GM18951 (cell line): ENCODE results near the gene RIBC2.
"Not testable (repeated sequence)": the region's sequence is repeated elsewhere in the genome, so short reads cannot be mapped to it uniquely, and the experiment has no call there.

ENCODE experiments used
- POLR2A ChIP-seq: IDR thresholded peaks from 4 replicates; pipeline ENCODE4 v1.6.1; 2011; ENCODE audit warnings: mild to moderate bottlenecking; ENCODE audit not compliant: insufficient read length, insufficient read depth; ENCODE audit errors: extremely low read depth
- in situ Hi-C: fragments of 300-500 bp; cut with MboI; formaldehyde crosslinking; loops from one replicate; pipeline ENCODE4 v1.12.0; 2022; ENCODE audit warnings: low sequenced_read_pairs, mixed read lengths, inconsistent platforms; ENCODE audit not compliant: unreplicated experiment

Gene RIBC2

GRCh38 chr22:45446216-45446615 is 32.7 kb downstream of the RIBC2 start:
- no peak for TF ChIP-seq POLR2A
- in situ Hi-C loops, result no loop called here

GRCh38 chr22:45447596-45447995 is 34.1 kb downstream of the RIBC2 start:
- in situ Hi-C loops, result not testable (repeated sequence)

GRCh38 chr22:45448431-45448830 is 34.9 kb downstream of the RIBC2 start:
- TF ChIP-seq POLR2A, result no peak
- in situ Hi-C loops, result no loop called here

- in situ Hi-C loops, result not testable (repeated sequence)
Observed at GRCh38 chr22:45449442-45449841, 35.9 kb downstream of the RIBC2 start.

- in situ Hi-C loops, result no loop called here
- TF ChIP-seq POLR2A, result no peak
Observed at GRCh38 chr22:45450101-45450785, 36.8 kb downstream of the RIBC2 start.

- TF ChIP-seq POLR2A, result no peak
- in situ Hi-C loops, result no loop called here
Observed at GRCh38 chr22:45450921-45451651, 37.6 kb downstream of the RIBC2 start.

GRCh38 chr22:45451972-45452371 is 38.5 kb downstream of the RIBC2 start:
- TF ChIP-seq POLR2A, result no peak
- in situ Hi-C loops, result no loop called here

GRCh38 chr22:45452565-45453379 is 39.3 kb downstream of the RIBC2 start:
- no peak for TF ChIP-seq POLR2A
- in situ Hi-C loops, result no loop called here

- in situ Hi-C loops, result no loop called here
- no peak for TF ChIP-seq POLR2A
Observed at GRCh38 chr22:45453764-45454163, 40.3 kb downstream of the RIBC2 start.

GRCh38 chr22:45454275-45454674 is 40.8 kb downstream of the RIBC2 start:
- in situ Hi-C loops, result no loop called here
- no peak for TF ChIP-seq POLR2A

GRCh38 chr22:45455212-45455611 is 41.7 kb downstream of the RIBC2 start:
- TF ChIP-seq POLR2A, result no peak
- in situ Hi-C loops, result no loop called here

GRCh38 chr22:45455621-45456020 is 42.1 kb downstream of the RIBC2 start:
- in situ Hi-C loops, result no loop called here

GRCh38 chr22:45456811-45457210 is 43.3 kb downstream of the RIBC2 start:
- no peak for TF ChIP-seq POLR2A

More at GRCh38 chr22:45455621-45456020, 42.1 kb downstream of the RIBC2 start:
- no peak for TF ChIP-seq POLR2A

GRCh38 chr22:45458532-45458931 is 45.0 kb downstream of the RIBC2 start:
- in situ Hi-C loops, result no loop called here
- no peak for TF ChIP-seq POLR2A

More at GRCh38 chr22:45456811-45457210, 43.3 kb downstream of the RIBC2 start:
- in situ Hi-C loops, result no loop called here
